Measurements from ENCODE around the gene TEX30. TPM values are rescaled to one million over a fixed set of nuclear protein-coding genes. Genes with fewer than 3 reads are reported as not detected.

TEX30 gene
- total and polyA plus RNA-seq, 2 experiments from 2014 or later: 4.9 to 10.8 TPM

- Histone ChIP-seq H3K4me1 (ENCODE audit: low read depth) (no peaks in the 10 kb centered on the region), H3K9me3 (ENCODE audit: low read depth) (no peaks in the 10 kb centered on the region), H3K4me3 (no peak overlapping the region), H3K27me3 (peaks cover 2% of the 10 kb centered on the region), H3K36me3 (no peaks in the 10 kb centered on the region), H3K27ac (no peak overlapping the region)
- TF ChIP-seq CTCF (IDR thresholded peaks at IDR 0.05; ENCODE audit: low read depth, low read length): no peak
- DNase-seq (ENCODE audit: low read depth in 1 of 2, low spot score in 1 of 2): no peak
These were observed 4.2 kb upstream of the TEX30 start for GRCh38 chr13:102777736-102778135.

DNA sequence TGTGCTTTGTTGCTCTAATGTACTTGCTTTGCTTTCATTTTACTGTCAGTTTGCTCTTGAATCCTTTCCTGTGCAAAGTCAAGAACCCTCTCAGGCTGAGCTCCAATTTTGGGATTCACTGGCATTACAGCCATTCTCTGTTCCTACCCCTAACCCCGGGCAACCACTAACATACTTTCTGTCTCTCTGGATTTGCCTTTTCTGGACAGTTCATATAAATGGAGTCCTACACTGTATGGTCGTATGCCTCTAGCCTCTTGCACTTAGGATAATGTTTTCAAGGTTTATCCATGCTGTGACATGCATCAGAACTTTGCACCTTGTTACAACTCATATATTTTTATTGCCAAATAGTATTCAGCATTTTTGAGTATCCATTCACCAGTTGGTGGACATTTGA lies 2.7 kb upstream of the TEX30 start:
- H3K36me3 ChIP-seq: no peaks in the 10 kb centered on the region
- no peaks in the 10 kb centered on the region for H3K9me3 ChIP-seq (ENCODE audit: low read depth)
- no peaks in the 10 kb centered on the region for H3K4me1 ChIP-seq (ENCODE audit: low read depth)
- no peak overlapping the region for H3K4me3 ChIP-seq
- TF ChIP-seq CTCF (IDR thresholded peaks at IDR 0.05; ENCODE audit: low read depth, low read length): no peak
- no peak for DNase-seq (ENCODE audit: low read depth in 1 of 2, low spot score in 1 of 2)
- peaks cover 4% of the 10 kb centered on the region for H3K27me3 ChIP-seq
- H3K27ac ChIP-seq: no peak overlapping the region

- TF ChIP-seq CTCF (IDR thresholded peaks at IDR 0.05; ENCODE audit: low read depth, low read length): no peak
- H3K9me3 ChIP-seq (ENCODE audit: low read depth): no peaks in the 10 kb centered on the region
- H3K4me1 ChIP-seq (ENCODE audit: low read depth): no peaks in the 10 kb centered on the region
- no peaks in the 10 kb centered on the region for H3K36me3 ChIP-seq
- no peak overlapping the region for H3K4me3 ChIP-seq
- DNase-seq (ENCODE audit: low read depth in 1 of 2, low spot score in 1 of 2): no peak
- no peak overlapping the region for H3K27ac ChIP-seq
- peaks cover 4% of the 10 kb centered on the region for H3K27me3 ChIP-seq
These were observed 1.3 kb upstream of the TEX30 start for GRCh38 chr13:102774591-102775520.

DNA sequence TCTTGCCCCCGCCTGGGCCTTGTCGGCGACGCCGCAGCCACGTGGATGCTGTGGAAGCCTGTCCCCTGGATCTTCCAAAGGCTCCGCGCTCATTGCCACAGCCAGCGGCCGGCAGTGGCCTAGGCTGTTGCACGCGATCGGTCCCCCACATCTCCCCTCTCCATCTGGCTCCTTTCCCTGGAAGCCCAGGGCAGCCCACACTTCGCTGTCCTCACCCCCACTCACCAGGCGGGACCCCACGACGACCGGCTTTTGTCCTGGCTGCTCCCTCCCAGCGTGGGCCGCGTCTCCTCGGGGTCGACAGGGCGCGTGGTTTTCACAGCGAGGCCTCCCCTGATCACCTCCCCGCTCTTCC lies 605 bp upstream of the TEX30 start:
- Histone ChIP-seq H3K27ac (no peak overlapping the region), H3K9me3 (ENCODE audit: low read depth) (no peaks in the 10 kb centered on the region), H3K27me3 (peaks cover 4% of the 10 kb centered on the region), H3K4me3 (no peak overlapping the region), H3K36me3 (no peaks in the 10 kb centered on the region), H3K4me1 (ENCODE audit: low read depth) (no peaks in the 10 kb centered on the region)
- TF ChIP-seq CTCF (IDR thresholded peaks at IDR 0.05; ENCODE audit: low read depth, low read length): no peak
- no peak for DNase-seq (ENCODE audit: low read depth in 1 of 2, low spot score in 1 of 2)

DNA sequence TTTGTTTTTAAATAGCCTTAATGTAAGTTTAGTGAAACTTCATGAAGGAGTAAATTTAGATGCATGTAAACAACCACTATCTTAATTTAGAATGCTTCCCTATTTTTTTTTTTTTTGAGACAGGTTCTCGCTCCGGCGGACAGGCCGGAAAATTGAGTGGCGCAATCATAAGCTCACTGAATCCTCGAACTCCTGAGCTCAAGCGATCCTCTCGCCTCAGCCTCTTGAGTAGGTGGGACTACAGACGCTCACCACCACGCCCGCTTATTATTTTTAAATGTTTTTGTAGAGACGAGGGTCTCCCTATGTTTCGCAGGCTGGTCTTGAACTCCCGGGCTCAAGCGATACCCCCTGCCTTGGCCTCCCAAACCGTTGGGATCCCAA lies 1.6 kb downstream of the TEX30 start:
- no peak overlapping the region for H3K4me3 ChIP-seq
- H3K27me3 ChIP-seq: peaks cover 4% of the 10 kb centered on the region
- no peak overlapping the region for H3K27ac ChIP-seq
- H3K9me3 ChIP-seq (ENCODE audit: low read depth): no peaks in the 10 kb centered on the region
- no peak for DNase-seq (ENCODE audit: low read depth in 1 of 2, low spot score in 1 of 2)
- H3K36me3 ChIP-seq: no peaks in the 10 kb centered on the region
- no peak for TF ChIP-seq CTCF (IDR thresholded peaks at IDR 0.05; ENCODE audit: low read depth, low read length)
- H3K4me1 ChIP-seq (ENCODE audit: low read depth): no peaks in the 10 kb centered on the region

All from cardiac muscle cell (in vitro differentiated cells and primary cell).